Neutrophil (primary cell): ENCODE measurements around the gene L3MBTL4.

Experiments
- H3K27ac ChIP-seq: fragments of 200-600 bp; sonication (generic); 2 replicates; pipeline ENCODE4 v1.5.1; 2016; ENCODE audit warnings: mild to moderate bottlenecking, moderate library complexity
- H3K27me3 ChIP-seq: fragments of 200-600 bp; sonication (generic); 2 replicates; pipeline ENCODE4 v1.6.0; 2016; ENCODE audit warnings: mild to moderate bottlenecking
- H3K36me3 ChIP-seq: fragments of 200-600 bp; sonication (generic); 2 replicates; pipeline ENCODE4 v1.5.1; 2017
- H3K4me1 ChIP-seq, 2 experiments: fragments of 200-600 bp in 1 of 2; sonication (generic) in 1 of 2; 1 replicate in 1 of 2; 2 replicates in 1 of 2; pipeline versions ENCODE4 v1.5.1 to v1.6.1; 2013 to 2016; ENCODE audit warnings: low read depth in 1 of 2, low read length in 1 of 2, mild to moderate bottlenecking in 1 of 2, moderate library complexity in 1 of 2; ENCODE audit not compliant: control insufficient read depth in 1 of 2, insufficient read depth in 1 of 2
- H3K4me3 ChIP-seq, 2 experiments: fragments of 200-600 bp in 1 of 2; sonication (generic) in 1 of 2; 1 replicate in 1 of 2; 2 replicates in 1 of 2; pipeline ENCODE4 v1.5.1; 2013 to 2016; ENCODE audit warnings: low read depth in 1 of 2, low read length in 1 of 2, mild to moderate bottlenecking in 1 of 2, moderate library complexity in 1 of 2
- H3K9me3 ChIP-seq: fragments of 200-600 bp; sonication (generic); 2 replicates; pipeline ENCODE4 v1.5.1; 2016
- TF ChIP-seq, protein P1 (sequence below): fragments of 200-600 bp; sonication (generic); IDR thresholded peaks from 2 replicates; pipeline ENCODE4 v1.5.1; 2016; ENCODE audit warnings: antibody characterized with exemption

L3MBTL4 gene

DNA sequence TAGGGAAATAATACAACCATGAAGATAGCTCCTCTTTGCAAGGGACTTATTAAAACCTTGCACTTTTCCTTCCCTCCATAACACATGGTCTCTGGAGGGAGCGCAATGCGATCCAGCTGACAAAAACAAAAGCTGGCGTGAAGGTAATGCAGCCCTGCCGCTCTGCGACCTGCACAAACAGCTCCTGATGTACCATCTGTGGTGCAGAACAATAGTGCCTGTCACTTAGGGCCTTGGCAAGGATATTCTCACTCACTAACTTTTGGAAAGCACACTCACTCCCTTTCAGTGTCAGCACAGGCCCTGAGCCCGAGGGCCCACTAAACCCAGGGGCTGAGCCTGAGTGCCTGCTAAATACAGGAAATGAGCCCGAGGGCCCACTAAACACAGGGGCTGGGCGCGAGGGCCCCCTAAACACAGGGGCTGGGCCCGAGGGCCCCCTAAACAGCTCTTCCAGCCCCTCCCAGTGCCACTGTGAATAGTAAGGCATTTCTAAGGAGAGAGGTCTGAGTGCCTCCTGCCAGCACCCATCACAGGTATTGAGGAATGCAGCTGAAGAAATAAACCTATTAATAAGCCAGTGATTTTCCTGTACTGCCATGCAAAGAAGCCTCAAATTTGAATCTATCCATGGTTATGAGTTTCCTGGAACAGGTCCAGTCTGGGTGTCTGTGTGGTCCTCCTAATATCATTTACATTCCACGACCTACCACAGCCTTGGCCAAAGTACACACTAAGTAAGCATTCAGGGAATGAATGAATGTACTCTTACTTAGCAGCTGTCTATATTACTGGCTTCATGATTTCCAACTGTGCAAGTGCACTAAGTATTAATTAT lies 9.3 kb downstream of the L3MBTL4 start:
- TF ChIP-seq, protein P1, sequence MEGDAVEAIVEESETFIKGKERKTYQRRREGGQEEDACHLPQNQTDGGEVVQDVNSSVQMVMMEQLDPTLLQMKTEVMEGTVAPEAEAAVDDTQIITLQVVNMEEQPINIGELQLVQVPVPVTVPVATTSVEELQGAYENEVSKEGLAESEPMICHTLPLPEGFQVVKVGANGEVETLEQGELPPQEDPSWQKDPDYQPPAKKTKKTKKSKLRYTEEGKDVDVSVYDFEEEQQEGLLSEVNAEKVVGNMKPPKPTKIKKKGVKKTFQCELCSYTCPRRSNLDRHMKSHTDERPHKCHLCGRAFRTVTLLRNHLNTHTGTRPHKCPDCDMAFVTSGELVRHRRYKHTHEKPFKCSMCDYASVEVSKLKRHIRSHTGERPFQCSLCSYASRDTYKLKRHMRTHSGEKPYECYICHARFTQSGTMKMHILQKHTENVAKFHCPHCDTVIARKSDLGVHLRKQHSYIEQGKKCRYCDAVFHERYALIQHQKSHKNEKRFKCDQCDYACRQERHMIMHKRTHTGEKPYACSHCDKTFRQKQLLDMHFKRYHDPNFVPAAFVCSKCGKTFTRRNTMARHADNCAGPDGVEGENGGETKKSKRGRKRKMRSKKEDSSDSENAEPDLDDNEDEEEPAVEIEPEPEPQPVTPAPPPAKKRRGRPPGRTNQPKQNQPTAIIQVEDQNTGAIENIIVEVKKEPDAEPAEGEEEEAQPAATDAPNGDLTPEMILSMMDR = no peak
- no peaks in the 10 kb centered on the region for H3K36me3 ChIP-seq
- no peak overlapping the region for H3K27ac ChIP-seq
- no peaks in the 10 kb centered on the region for H3K9me3 ChIP-seq
- no peak overlapping the region for H3K4me3 ChIP-seq
- H3K4me1 ChIP-seq = no peaks in the 10 kb centered on the region
- H3K27me3 ChIP-seq = no peaks in the 10 kb centered on the region

DNA sequence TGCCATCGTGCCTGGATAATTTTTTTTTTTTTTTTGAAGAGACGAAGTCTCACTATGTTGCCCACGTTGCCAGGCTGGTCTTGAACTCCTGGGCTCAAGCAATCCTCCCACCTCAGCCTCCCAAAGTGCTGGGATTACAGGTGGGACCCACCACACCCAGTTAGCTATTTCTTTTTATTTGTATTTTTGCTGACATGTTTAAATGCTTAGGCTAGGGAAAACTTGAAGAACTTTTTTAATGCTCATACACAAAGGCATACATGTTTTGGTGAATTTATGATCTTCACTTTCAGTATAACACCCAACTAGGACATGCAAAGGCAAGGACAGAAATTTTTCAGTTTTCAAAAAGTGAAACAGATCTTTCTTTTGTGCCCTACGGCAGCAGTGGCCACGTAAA lies 9.9 kb downstream of the L3MBTL4 start:
- no peak overlapping the region for H3K27ac ChIP-seq
- H3K9me3 ChIP-seq = no peaks in the 10 kb centered on the region
- no peaks in the 10 kb centered on the region for H3K36me3 ChIP-seq
- TF ChIP-seq, protein P1 = no peak
- no peaks in the 10 kb centered on the region for H3K4me1 ChIP-seq
- no peaks in the 10 kb centered on the region for H3K27me3 ChIP-seq
- H3K4me3 ChIP-seq = no peak overlapping the region

DNA sequence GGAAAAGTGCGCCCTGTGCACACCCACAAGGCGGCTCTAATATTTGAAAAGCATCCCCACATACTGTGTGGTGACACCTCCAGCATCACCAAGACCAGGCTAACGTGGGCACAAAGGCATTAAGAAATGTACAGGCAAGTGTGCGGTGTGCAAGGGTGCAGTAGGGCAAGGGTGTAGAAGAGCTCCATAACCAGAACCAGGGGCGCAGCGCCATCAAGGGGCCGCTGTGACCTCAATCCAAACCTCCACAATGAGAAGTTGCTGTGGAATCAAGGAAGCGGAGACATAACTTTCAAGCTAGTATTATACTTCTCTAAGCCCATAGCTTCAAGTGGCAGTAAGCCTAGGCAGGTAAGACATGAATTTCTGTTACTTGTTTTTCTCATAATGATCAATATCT lies 13.0 kb downstream of the L3MBTL4 start:
- TF ChIP-seq, protein P1 = no peak
- Histone ChIP-seq H3K4me3 (no peak overlapping the region), H3K27me3 (no peaks in the 10 kb centered on the region), H3K9me3 (no peaks in the 10 kb centered on the region), H3K27ac (no peak overlapping the region), H3K36me3 (no peaks in the 10 kb centered on the region), H3K4me1 (no peaks in the 10 kb centered on the region)

DNA sequence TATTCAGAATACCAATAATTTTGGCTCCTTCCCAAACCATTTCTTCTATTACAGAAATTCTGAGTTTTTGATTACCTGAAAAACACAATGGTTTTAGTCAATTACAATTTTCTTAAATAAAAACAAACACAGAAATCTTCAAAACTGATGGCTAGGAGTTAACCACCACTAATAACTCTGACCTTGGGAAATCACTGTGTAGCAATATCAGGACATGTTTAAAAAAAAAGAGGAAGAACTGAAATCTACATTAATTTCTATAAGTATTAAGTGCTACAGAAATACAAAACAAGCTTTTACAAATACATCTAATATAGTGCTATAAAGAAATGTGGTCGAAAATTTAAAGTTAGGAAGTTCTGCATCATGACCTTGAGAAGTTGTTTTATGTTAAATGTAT lies 14.9 kb downstream of the L3MBTL4 start:
- H3K36me3 ChIP-seq = no peaks in the 10 kb centered on the region
- H3K4me1 ChIP-seq = no peaks in the 10 kb centered on the region
- H3K4me3 ChIP-seq = no peak overlapping the region
- TF ChIP-seq, protein P1 = no peak
- H3K9me3 ChIP-seq = no peaks in the 10 kb centered on the region
- H3K27me3 ChIP-seq = no peaks in the 10 kb centered on the region
- H3K27ac ChIP-seq = no peak overlapping the region

DNA sequence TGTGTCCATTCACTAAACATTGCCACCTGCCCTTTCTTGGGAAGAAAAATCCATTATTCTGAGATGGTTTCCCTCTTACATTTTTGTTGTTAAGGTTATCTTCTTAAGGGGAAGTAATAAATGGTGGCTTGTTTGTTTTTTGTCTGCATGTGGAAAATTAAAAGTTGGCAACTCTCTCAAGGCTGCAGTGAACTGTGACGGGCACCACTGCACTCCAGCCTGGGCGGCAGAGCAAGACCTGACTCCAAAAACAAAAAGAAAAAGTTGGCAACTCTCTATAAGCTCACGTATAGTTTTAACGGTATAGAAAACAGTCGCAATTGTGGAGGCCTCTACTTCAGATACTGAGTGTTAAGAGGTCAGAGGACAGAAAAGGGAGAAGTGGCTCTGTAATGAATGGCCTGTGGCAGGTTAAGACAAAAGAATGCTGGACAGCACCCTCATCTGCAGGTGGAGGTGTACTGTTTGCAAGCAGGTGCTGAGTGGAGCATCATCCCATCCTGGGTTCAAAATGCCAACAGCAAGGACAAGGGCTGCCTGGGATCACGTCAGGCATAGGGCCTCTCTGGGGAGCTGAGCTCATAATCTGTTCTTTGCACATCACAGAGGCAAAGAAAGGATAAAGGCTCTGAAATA lies 16.7 kb downstream of the L3MBTL4 start:
- Histone ChIP-seq H3K4me3 (no peak overlapping the region), H3K27me3 (no peaks in the 10 kb centered on the region), H3K36me3 (no peaks in the 10 kb centered on the region), H3K9me3 (no peaks in the 10 kb centered on the region), H3K4me1 (no peaks in the 10 kb centered on the region), H3K27ac (no peak overlapping the region)
- TF ChIP-seq, protein P1 = no peak
